K562 (cell line): Measurements from ENCODE around the gene KLC1. TPM values are rescaled to one million over a fixed set of nuclear protein-coding genes. Genes with fewer than 3 reads are reported as not detected.

Experiments used
- CSDE1 ChIP-seq, 2 experiments: fragments of 450-650 bp; IDR thresholded peaks; 2 replicates each; pipeline ENCODE4 v1.6.1; 2016; ENCODE audit warnings: mild to moderate bottlenecking in 1 of 2
- ETV5 ChIP-seq: sonication (generic); formaldehyde crosslinking; IDR thresholded peaks from 2 replicates; pipeline ENCODE4 v1.4.0; 2020; ENCODE audit warnings: low read depth, mild to moderate bottlenecking, missing genetic modification reagents
- KLF6 ChIP-seq: fragments of 250-450 bp; sonication (Bioruptor Pico); IDR thresholded peaks from 2 replicates; pipeline ENCODE4 v1.4.0; 2020; ENCODE audit warnings: mild to moderate bottlenecking, moderate library complexity, borderline replicate concordance
- MBD1 ChIP-seq: fragments of 250-450 bp; sonication (Bioruptor Pico); IDR thresholded peaks from 2 replicates; pipeline ENCODE4 v1.8.0; 2022; ENCODE audit warnings: inconsistent platforms
- MLLT1 ChIP-seq, 2 experiments: fragments of 450-650 bp; IDR thresholded peaks; 2 replicates each; pipeline ENCODE4 v1.6.1; 2016
- NR4A1 ChIP-seq, 2 experiments: fragments of 250-450 bp in 1 of 2; fragments of 450-650 bp in 1 of 2; sonication (Bioruptor Pico) in 1 of 2; IDR thresholded peaks; 2 replicates each; pipeline versions ENCODE4 v1.4.0 to v1.6.1; 2016 to 2020; ENCODE audit warnings: mild to moderate bottlenecking in 2 of 2, missing compliant biosample characterization in 1 of 2, missing genetic modification characterization in 1 of 2, moderate library complexity in 1 of 2
- PYGO2 ChIP-seq: fragments of 450-650 bp; IDR thresholded peaks from 2 replicates; pipeline ENCODE4 v1.6.1; 2016; ENCODE audit warnings: mild to moderate bottlenecking, missing genetic modification characterization, moderate library complexity, missing compliant biosample characterization
- RAD21 ChIP-seq, 2 experiments: fragments of 250-450 bp in 1 of 2; fragments of 450-650 bp in 1 of 2; sonication (Bioruptor Pico) in 1 of 2; formaldehyde crosslinking in 1 of 2; IDR thresholded peaks in 1 of 2; conservative IDR thresholded peaks in 1 of 2; 2 replicates each; pipeline versions ENCODE4 v1.4.0 to v1.8.0; 2020 to 2022; ENCODE audit warnings: mild to moderate bottlenecking in 2 of 2, moderate library complexity in 1 of 2
- SAP30 ChIP-seq: fragments of 200-600 bp; sonication (generic); IDR thresholded peaks from 2 replicates; pipeline ENCODE4 v1.6.1; 2012; ENCODE audit warnings: borderline replicate concordance, low read depth, mild to moderate bottlenecking, moderate library complexity, low read length, control low read depth, inconsistent platforms; ENCODE audit not compliant: insufficient read depth, poor library complexity, severe bottlenecking
- SRSF1 ChIP-seq: fragments of 200-400 bp; formaldehyde crosslinking; IDR thresholded peaks from 2 replicates; pipeline ENCODE4 v1.6.1; 2017; ENCODE audit warnings: mild to moderate bottlenecking, low read depth, low read length, moderate library complexity
- ZFP30 ChIP-seq: fragments of 250-450 bp; sonication (Bioruptor Pico); IDR thresholded peaks from 2 replicates; pipeline ENCODE4 v1.8.0; 2022; ENCODE audit warnings: moderate library complexity, mild to moderate bottlenecking, inconsistent platforms, borderline replicate concordance
- ZNF174 ChIP-seq: fragments of 250-450 bp; sonication (Bioruptor Pico); IDR thresholded peaks from 2 replicates; pipeline ENCODE4 v1.4.0; 2020; ENCODE audit warnings: mild to moderate bottlenecking
- ZNF175 ChIP-seq: fragments of 200-800 bp; sonication (Bioruptor generic); IDR thresholded peaks from 2 replicates; pipeline ENCODE4 v1.6.1; 2016; ENCODE audit warnings: low read depth, mild to moderate bottlenecking, missing genetic modification characterization, missing compliant biosample characterization
- ZNF232 ChIP-seq: sonication (generic); formaldehyde crosslinking; IDR thresholded peaks from 2 replicates; pipeline ENCODE4 v1.8.0; 2022; ENCODE audit warnings: mild to moderate bottlenecking, missing genetic modification reagents
- ZNF253 ChIP-seq: fragments of 250-450 bp; sonication (Bioruptor Pico); conservative IDR thresholded peaks from 2 replicates; pipeline ENCODE4 v1.6.1; 2021; ENCODE audit warnings: mild to moderate bottlenecking
- ZNF398 ChIP-seq: fragments of 250-450 bp; sonication (Bioruptor Pico); IDR thresholded peaks from 2 replicates; pipeline ENCODE4 v1.8.0; 2021; ENCODE audit warnings: moderate library complexity, mild to moderate bottlenecking, inconsistent platforms
- ZNF717 ChIP-seq: fragments of 250-450 bp; sonication (Bioruptor Pico); IDR thresholded peaks from 2 replicates; pipeline ENCODE4 v1.5.0; 2021
- ZNF764 ChIP-seq: fragments of 250-450 bp; sonication (Bioruptor Pico); IDR thresholded peaks from 2 replicates; pipeline ENCODE4 v1.4.0; 2020; ENCODE audit warnings: low read depth, mild to moderate bottlenecking, moderate library complexity
- polyA plus RNA-seq, 8 experiments: library from polyadenylated mRNA; depleted of rRNA in 4 of 8; stranded (reverse) in 5 of 8; unstranded in 3 of 8; fragments of >200 nt; fragmentation: Nextera tagmentation in 2 of 8; fragmentation: Illumina TruSeq in 1 of 8; extraction: Ambion mirVana in 2 of 8; extraction: Trizol in 1 of 8; gene quantifications; 2 replicates each; pipeline versions ENCODE4 v1.2.1 to v1.2.3, GENCODE V29; 2011 to 2014; ENCODE audit warnings: inconsistent platforms in 1 of 8, missing spikeins in 1 of 8
- total RNA-seq, 7 experiments: library from RNA; depleted of rRNA in 6 of 7; stranded (reverse); fragments of >200 nt in 6 of 7; fragmentation: Illumina TruSeq in 2 of 7; extraction: Trizol in 2 of 7; gene quantifications; 2 replicates each; pipeline versions ENCODE4 v1.2.1 to v1.2.3, GENCODE V29; 2011 to 2021; ENCODE audit warnings: low replicate concordance in 1 of 7

KLC1 gene
- total and polyA plus RNA-seq, 9 of the 15 experiments (the other 6 are each of a cell fraction or from before 2014, with no cell fraction given), result 4.9 to 134 (median 54.8) TPM

- TF ChIP-seq MBD1 (CRISPR knock-in tag) (no peak), KLF6 (CRISPR knock-in tag) (no peak), ZNF232 (CRISPR knock-in tag) (no peak), PYGO2 (tag) (no peak), ZNF253 (no peak), RAD21 (CRISPR knock-in tag; conservative IDR thresholded peaks at IDR 0.05 in 1 of 2, IDR thresholded peaks at IDR 0.05 in 1 of 2) (peak in 1 of 2 experiments; percentile 44; a peak in 2 of 4 replicates), ZNF764 (CRISPR knock-in tag) (no peak), ZFP30 (CRISPR knock-in tag) (no peak), MLLT1 (IDR thresholded peaks at IDR 0.05) (peak in 1 of 2 experiments; percentile 73; a peak in 2 of 4 replicates), ZNF717 (CRISPR knock-in tag) (no peak), SRSF1 (no peak), ZNF398 (no peak), NR4A1 (CRISPR knock-in tag; IDR thresholded peaks at IDR 0.05) (no peak), NR4A1 (tag; IDR thresholded peaks at IDR 0.05) (no peak), SAP30 (peak; percentile 89), ZNF175 (CRISPR knock-in tag) (no peak), ETV5 (no peak), ZNF174 (CRISPR knock-in tag) (no peak), CSDE1 (IDR thresholded peaks at IDR 0.05) (no peak)
These were observed 21.9 kb upstream of the KLC1 start (continued) for GRCh38 chr14:103606963-103607668.
